Colonic mucosa (tissue), 4 donors: ENCODE data around the gene TPK1. TPM values are rescaled to one million over a fixed set of nuclear protein-coding genes. Genes with fewer than 3 reads are reported as not detected.

Experiments used
- DNase-seq: peaks from one replicate; pipeline ENCODE4 v3.0.0-alpha.2; 2020
- H3K27ac ChIP-seq: fragments of 200-600 bp; one replicate; pipeline ENCODE4 v1.8.0; 2021
- H3K27me3 ChIP-seq: fragments of 200-600 bp; one replicate; pipeline ENCODE4 v1.8.0; 2021
- H3K36me3 ChIP-seq: fragments of 200-600 bp; one replicate; pipeline ENCODE4 v1.8.0; 2021
- H3K4me1 ChIP-seq: fragments of 200-600 bp; one replicate; pipeline ENCODE4 v1.8.0; 2021; ENCODE audit warnings: mild to moderate bottlenecking
- H3K4me3 ChIP-seq: fragments of 200-600 bp; one replicate; pipeline ENCODE4 v1.8.0; 2021
- H3K9ac ChIP-seq, 2 donors: one replicate each; pipeline ENCODE4 v1.7.0; 2013; ENCODE audit warnings: control low read depth in 2 of 2, low read depth in 2 of 2, low read length in 2 of 2
- H3K9me3 ChIP-seq: fragments of 200-600 bp; one replicate; pipeline ENCODE4 v1.8.0; 2021
- intact Hi-C: fragments of 100-400 bp; cut with DNase I; formaldehyde crosslinking; loops from one replicate; pipeline ENCODE4 v1.14.1; 2022
- total RNA-seq, 2 donors: library from RNA; stranded (reverse); fragmentation: NEBNext Ultra II Directional in 1 of 2; extraction: Animal tissue kit (Norgen Biotek cat#: 25700) in 1 of 2; gene quantifications; one replicate each; pipeline ENCODE4 v1.2.1, GENCODE V29; 2021
- TF ChIP-seq, protein P1 (sequence below): fragments of 200-600 bp; IDR thresholded peaks from one replicate; pipeline ENCODE4 v1.8.0; 2022; ENCODE audit warnings: antibody characterized with exemption, mild to moderate bottlenecking
- donor health status: healthy.
- donor health status: DM: no; HTN: no; CAD: no.
- donor health status: DM: no; HTN: no; CAD: no.

Gene TPK1
- total RNA-seq, 2 donors from 2014 or later = 8.0 to 18.8 TPM

DNA sequence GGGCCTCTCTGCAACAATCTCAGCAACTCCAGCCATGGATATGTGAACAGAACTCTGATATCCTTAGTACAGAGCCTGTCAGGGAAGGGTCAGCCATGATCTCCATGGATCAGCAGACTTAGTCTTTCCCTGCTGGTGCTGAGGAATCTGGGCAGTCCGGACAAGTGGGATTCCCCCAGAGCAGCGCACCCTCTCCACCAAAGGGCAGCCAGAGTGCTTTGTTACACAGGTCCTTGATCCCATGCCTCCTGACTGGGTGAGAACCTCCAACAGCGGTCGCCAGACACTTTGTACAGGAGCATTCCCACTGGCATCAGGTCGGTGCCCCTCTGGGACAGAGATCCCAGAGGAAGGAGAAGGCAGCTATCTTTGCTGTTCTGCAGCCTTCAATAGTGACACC is 38.9 kb downstream of the TPK1 start:
- TF ChIP-seq, protein P1, sequence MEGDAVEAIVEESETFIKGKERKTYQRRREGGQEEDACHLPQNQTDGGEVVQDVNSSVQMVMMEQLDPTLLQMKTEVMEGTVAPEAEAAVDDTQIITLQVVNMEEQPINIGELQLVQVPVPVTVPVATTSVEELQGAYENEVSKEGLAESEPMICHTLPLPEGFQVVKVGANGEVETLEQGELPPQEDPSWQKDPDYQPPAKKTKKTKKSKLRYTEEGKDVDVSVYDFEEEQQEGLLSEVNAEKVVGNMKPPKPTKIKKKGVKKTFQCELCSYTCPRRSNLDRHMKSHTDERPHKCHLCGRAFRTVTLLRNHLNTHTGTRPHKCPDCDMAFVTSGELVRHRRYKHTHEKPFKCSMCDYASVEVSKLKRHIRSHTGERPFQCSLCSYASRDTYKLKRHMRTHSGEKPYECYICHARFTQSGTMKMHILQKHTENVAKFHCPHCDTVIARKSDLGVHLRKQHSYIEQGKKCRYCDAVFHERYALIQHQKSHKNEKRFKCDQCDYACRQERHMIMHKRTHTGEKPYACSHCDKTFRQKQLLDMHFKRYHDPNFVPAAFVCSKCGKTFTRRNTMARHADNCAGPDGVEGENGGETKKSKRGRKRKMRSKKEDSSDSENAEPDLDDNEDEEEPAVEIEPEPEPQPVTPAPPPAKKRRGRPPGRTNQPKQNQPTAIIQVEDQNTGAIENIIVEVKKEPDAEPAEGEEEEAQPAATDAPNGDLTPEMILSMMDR = no peak
- DNase-seq = no peak
- Histone ChIP-seq H3K4me1 (no peaks in the 10 kb centered on the region), H3K36me3 (no peaks in the 10 kb centered on the region), H3K27me3 (no peaks in the 10 kb centered on the region), H3K4me3 (no peak overlapping the region), H3K9ac (no peak overlapping the region), H3K27ac (no peak overlapping the region), H3K9me3 (no peaks in the 10 kb centered on the region)
- intact Hi-C loops = no loop called here

DNA sequence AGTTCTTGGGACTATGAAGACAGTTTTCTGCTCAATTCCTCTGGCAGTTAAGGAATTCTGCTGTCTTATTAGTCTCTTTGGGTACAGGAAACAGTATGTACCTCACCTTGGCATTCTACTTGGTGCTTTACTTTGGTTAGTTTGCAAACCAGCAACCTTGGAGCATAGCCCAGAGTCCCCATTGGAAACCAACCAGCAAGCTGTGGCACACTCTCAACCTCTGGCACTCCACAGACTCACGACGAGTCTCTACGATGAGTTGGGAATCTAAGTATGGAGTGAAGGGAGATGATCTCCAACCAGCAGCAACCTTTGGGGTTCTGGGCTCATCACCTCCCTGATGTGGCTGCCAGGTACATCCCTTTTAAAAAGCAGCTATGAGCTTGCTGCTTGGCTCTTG is 43.8 kb downstream of the TPK1 start:
- Histone ChIP-seq H3K36me3 (no peaks in the 10 kb centered on the region), H3K27ac (no peak overlapping the region), H3K4me3 (no peak overlapping the region), H3K27me3 (no peaks in the 10 kb centered on the region), H3K4me1 (no peaks in the 10 kb centered on the region), H3K9me3 (no peaks in the 10 kb centered on the region), H3K9ac (no peak overlapping the region)
- intact Hi-C loops = no loop called here
- no peak for DNase-seq
- TF ChIP-seq, protein P1 = no peak

DNA sequence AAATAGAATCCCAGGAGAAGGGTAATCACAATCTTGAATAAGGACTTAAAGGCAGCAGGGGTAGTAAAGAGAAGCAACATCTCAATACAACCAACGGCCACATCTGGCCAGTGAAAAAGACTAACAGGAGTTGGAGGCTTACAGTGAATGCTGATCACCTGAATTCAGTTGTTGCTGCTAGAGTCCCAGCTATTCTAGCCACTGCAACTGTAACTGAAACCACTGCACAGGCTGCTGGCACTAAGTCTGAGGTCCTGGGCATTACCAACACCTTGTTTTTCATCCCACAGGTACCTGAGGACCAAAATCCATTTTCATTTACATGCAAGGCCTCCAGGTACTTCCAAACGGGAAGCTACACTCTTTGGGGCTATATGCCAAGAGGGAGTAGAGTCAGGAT is 44.4 kb downstream of the TPK1 start:
- no peak for DNase-seq
- TF ChIP-seq, protein P1 = no peak
- intact Hi-C loops = no loop called here

DNA sequence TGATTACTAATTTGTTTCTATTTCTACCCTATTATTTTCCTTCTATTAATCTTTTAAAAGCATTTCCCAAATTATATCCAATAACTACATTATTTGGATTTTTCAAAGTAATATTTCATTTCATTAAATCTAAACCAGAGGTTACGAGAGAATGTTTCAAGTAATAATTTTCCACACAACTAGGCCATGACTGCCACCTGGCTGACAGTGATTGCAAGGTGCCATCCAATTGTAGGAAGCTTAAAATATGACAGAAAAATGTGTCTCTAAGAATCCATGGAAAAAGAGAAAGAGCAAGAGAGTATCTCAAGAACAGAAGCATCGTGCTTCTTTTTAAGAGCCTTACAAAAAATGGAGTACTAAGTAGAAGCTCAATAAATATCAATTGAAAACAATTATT is 48.7 kb downstream of the TPK1 start:
- DNase-seq = no peak
- H3K27ac ChIP-seq = no peak overlapping the region
- no peaks in the 10 kb centered on the region for H3K4me1 ChIP-seq
- no peaks in the 10 kb centered on the region for H3K9me3 ChIP-seq
- no peaks in the 10 kb centered on the region for H3K36me3 ChIP-seq
- intact Hi-C loops = no loop called here
- no peaks in the 10 kb centered on the region for H3K27me3 ChIP-seq
- H3K4me3 ChIP-seq = no peak overlapping the region
- no peak overlapping the region for H3K9ac ChIP-seq
- TF ChIP-seq, protein P1 = no peak

More for the DNA sequence above, 44.4 kb downstream of the TPK1 start:
- no peak overlapping the region for H3K27ac ChIP-seq
- no peak overlapping the region for H3K4me3 ChIP-seq
- H3K9me3 ChIP-seq = no peaks in the 10 kb centered on the region
- H3K36me3 ChIP-seq = no peaks in the 10 kb centered on the region
- H3K4me1 ChIP-seq = no peaks in the 10 kb centered on the region
- no peaks in the 10 kb centered on the region for H3K27me3 ChIP-seq
- H3K9ac ChIP-seq = no peak overlapping the region

DNA sequence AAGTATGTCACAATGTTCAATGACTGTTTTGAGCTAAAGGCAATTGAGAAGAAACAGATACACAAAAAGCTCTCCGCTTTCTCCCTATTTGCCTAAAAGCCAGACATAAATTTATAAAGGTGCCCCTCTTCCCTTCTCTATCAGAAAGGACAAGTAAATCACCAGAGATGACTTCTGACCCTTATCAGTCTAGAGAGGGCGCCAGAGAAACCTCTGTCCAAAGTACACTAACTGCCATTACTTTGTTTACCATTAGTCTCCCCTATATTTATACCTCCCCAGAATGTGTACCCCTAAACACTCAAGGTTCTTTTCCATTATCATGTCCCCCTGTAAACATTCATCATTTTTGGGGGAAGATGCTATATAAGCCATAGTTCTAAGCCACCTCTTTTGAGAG is 49.3 kb downstream of the TPK1 start:
- intact Hi-C loops = no loop called here

More for the DNA sequence above, 49.3 kb downstream of the TPK1 start:
- Histone ChIP-seq H3K36me3 (no peaks in the 10 kb centered on the region), H3K9ac (no peak overlapping the region), H3K27me3 (no peaks in the 10 kb centered on the region), H3K4me3 (no peak overlapping the region), H3K9me3 (no peaks in the 10 kb centered on the region), H3K27ac (no peak overlapping the region), H3K4me1 (no peaks in the 10 kb centered on the region)
- TF ChIP-seq, protein P1 = no peak
- no peak for DNase-seq
